Endodermal cell (in vitro differentiated cells): ENCODE results near the gene COL4A2. TPM values are rescaled to one million over a fixed set of nuclear protein-coding genes. Genes with fewer than 3 reads are reported as not detected.

Experiments used
- DNase-seq: peaks from one replicate; pipeline ENCODE4 v3.0.0-alpha.2; 2017
- H3K27ac ChIP-seq: 2 replicates; pipeline ENCODE4 v1.5.1; 2013; ENCODE audit warnings: mild to moderate bottlenecking, low read depth, low read length, moderate library complexity
- H3K27me3 ChIP-seq: 2 replicates; pipeline ENCODE4 v1.6.1; 2013; ENCODE audit warnings: mild to moderate bottlenecking, low read length, moderate library complexity; ENCODE audit not compliant: insufficient read depth, control insufficient read depth, poor library complexity, severe bottlenecking
- H3K36me3 ChIP-seq: 2 replicates; pipeline ENCODE4 v1.7.0; 2013; ENCODE audit warnings: mild to moderate bottlenecking, low read length, moderate library complexity; ENCODE audit not compliant: control insufficient read depth, insufficient read depth
- H3K4me1 ChIP-seq: one replicate; pipeline ENCODE4 v1.7.0; 2013; ENCODE audit warnings: low read length; ENCODE audit not compliant: control insufficient read depth, insufficient read depth
- H3K4me3 ChIP-seq: 2 replicates; pipeline ENCODE4 v1.5.1; 2013; ENCODE audit warnings: mild to moderate bottlenecking, low read length, moderate library complexity
- H3K9ac ChIP-seq: 2 replicates; pipeline ENCODE4 v1.6.1; 2013; ENCODE audit warnings: mild to moderate bottlenecking, low read length, moderate library complexity; ENCODE audit not compliant: poor library complexity, severe bottlenecking; ENCODE audit errors: extremely low read depth
- H3K9me3 ChIP-seq: 2 replicates; pipeline ENCODE4 v1.6.1; 2013; ENCODE audit warnings: mild to moderate bottlenecking, low read length, moderate library complexity; ENCODE audit not compliant: control insufficient read depth
- H3K27ac Mint-ChIP-seq: 2 replicates; pipeline ENCODE4 v1.8.0; 2020; ENCODE audit warnings: mixed read lengths
- H3K27me3 Mint-ChIP-seq: 2 replicates; pipeline ENCODE4 v1.8.0; 2021; ENCODE audit warnings: mild to moderate bottlenecking, mixed read lengths; ENCODE audit not compliant: insufficient read depth
- H3K36me3 Mint-ChIP-seq: 2 replicates; pipeline ENCODE4 v1.8.0; 2020; ENCODE audit warnings: low read depth, mixed read lengths
- H3K4me1 Mint-ChIP-seq: 2 replicates; pipeline ENCODE4 v1.8.0; 2020; ENCODE audit warnings: mixed read lengths
- H3K4me3 Mint-ChIP-seq: 2 replicates; pipeline ENCODE4 v1.8.0; 2020; ENCODE audit warnings: mild to moderate bottlenecking, moderate library complexity, mixed read lengths
- H3K9me3 Mint-ChIP-seq: 2 replicates; pipeline ENCODE4 v1.8.0; 2020; ENCODE audit warnings: mild to moderate bottlenecking, mixed read lengths
- WGBS, 2 experiments: methylation state at CpG; one replicate each; pipeline versions ENCODE4 v1.1.5 to v1.1.7; 2013; ENCODE audit warnings: missing lambda C conversion rate in 2 of 2, mixed read lengths in 1 of 2; ENCODE audit not compliant: insufficient coverage in 1 of 2, insufficient read length in 1 of 2; 5-methylcytosine and 5-hydroxymethylcytosine counted together
- total RNA-seq, 2 donors: library from RNA; stranded (reverse); fragmentation: NEBNext Ultra II Directional in 1 of 2; extraction: Animal tissue kit (Norgen Biotek cat#: 25700) in 1 of 2; gene quantifications; 2 replicates in 1 of 2; 3 replicates in 1 of 2; pipeline ENCODE4 v1.2.1, GENCODE V29; 2021
- TF ChIP-seq, protein P1 (sequence below): fragments of 200-600 bp; sonication (generic); conservative IDR thresholded peaks from 2 replicates; pipeline ENCODE4 v1.5.0; 2021; ENCODE audit warnings: antibody characterized with exemption, mild to moderate bottlenecking

Gene COL4A2
- total RNA-seq, 2 donors from 2014 or later = 388 to 398 TPM

DNA sequence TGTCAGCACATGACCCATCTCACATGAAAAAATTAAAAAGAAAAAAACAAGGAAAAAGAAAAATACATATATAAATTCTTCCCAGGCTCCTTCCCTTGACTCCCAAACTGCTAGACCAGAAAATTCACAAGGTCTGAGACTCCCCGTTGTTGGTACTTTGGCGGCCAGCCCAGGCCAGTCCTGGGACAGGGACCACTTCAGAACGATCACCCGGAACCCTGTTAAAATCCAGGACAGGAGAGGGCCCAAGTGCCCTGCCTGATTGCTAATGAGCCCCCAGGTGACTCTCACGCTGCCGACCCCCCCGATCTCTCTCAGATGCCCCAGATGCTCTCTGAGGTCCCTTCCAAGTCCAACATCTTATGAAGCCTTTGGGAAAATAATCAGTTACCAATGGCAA is 107.2 kb downstream of the COL4A2 start:
- Histone ChIP-seq H3K4me3 (no peak overlapping the region), H3K9ac (no peak overlapping the region), H3K27me3 (no peaks in the 10 kb centered on the region), H3K27ac (no peak overlapping the region), H3K36me3 (peaks cover 72% of the 10 kb centered on the region), H3K4me1 (peaks cover 14% of the 10 kb centered on the region), H3K9me3 (no peaks in the 10 kb centered on the region)
- WGBS, 2 experiments = 92 to 97% methylated on average over 6 to 7 of the region's 7 CpGs
- Mint-ChIP-seq H3K4me3 (no peak overlapping the region), H3K9me3 (no peaks in the 10 kb centered on the region), H3K4me1 (peaks cover 34% of the 10 kb centered on the region), H3K27ac (no peak overlapping the region), H3K36me3 (peaks cover 47% of the 10 kb centered on the region), H3K27me3 (no peaks in the 10 kb centered on the region)
- DNase-seq = no peak
- TF ChIP-seq, protein P1, sequence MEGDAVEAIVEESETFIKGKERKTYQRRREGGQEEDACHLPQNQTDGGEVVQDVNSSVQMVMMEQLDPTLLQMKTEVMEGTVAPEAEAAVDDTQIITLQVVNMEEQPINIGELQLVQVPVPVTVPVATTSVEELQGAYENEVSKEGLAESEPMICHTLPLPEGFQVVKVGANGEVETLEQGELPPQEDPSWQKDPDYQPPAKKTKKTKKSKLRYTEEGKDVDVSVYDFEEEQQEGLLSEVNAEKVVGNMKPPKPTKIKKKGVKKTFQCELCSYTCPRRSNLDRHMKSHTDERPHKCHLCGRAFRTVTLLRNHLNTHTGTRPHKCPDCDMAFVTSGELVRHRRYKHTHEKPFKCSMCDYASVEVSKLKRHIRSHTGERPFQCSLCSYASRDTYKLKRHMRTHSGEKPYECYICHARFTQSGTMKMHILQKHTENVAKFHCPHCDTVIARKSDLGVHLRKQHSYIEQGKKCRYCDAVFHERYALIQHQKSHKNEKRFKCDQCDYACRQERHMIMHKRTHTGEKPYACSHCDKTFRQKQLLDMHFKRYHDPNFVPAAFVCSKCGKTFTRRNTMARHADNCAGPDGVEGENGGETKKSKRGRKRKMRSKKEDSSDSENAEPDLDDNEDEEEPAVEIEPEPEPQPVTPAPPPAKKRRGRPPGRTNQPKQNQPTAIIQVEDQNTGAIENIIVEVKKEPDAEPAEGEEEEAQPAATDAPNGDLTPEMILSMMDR = no peak

DNA sequence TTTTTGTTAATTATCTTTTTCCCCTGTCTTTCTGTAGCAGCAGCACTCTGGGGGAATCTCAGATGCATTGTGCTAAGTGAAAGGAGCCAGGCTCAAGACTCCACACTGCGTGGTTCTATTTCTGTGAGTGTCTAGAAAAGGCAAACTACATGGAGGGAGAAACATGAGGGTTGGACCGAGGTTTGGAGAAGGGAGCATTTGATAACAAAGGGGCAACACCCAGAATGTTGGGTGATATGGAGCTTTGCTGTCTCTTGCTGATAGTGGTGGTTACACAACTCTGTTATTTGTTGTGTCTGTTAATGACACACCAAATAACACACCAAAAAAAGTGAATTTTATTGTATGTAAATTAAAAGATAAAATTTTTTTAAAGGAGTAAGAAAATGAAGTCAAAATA is 107.8 kb downstream of the COL4A2 start:
- DNase-seq = no peak
- Histone ChIP-seq H3K4me1 (peaks cover 14% of the 10 kb centered on the region), H3K9me3 (no peaks in the 10 kb centered on the region), H3K27me3 (no peaks in the 10 kb centered on the region), H3K9ac (no peak overlapping the region), H3K36me3 (peaks cover 72% of the 10 kb centered on the region), H3K4me3 (no peak overlapping the region), H3K27ac (no peak overlapping the region)
- no peaks in the 10 kb centered on the region for H3K9me3 Mint-ChIP-seq
- H3K36me3 Mint-ChIP-seq = peaks cover 44% of the 10 kb centered on the region
- peak overlapping the region; percentile 53 for H3K27ac Mint-ChIP-seq
- WGBS, 2 experiments = 78 to 90% methylated on average over 1 to 2 of the region's 2 CpGs
- peaks cover 34% of the 10 kb centered on the region for H3K4me1 Mint-ChIP-seq
- no peak overlapping the region for H3K4me3 Mint-ChIP-seq
- no peaks in the 10 kb centered on the region for H3K27me3 Mint-ChIP-seq
- TF ChIP-seq, protein P1 = no peak

DNA sequence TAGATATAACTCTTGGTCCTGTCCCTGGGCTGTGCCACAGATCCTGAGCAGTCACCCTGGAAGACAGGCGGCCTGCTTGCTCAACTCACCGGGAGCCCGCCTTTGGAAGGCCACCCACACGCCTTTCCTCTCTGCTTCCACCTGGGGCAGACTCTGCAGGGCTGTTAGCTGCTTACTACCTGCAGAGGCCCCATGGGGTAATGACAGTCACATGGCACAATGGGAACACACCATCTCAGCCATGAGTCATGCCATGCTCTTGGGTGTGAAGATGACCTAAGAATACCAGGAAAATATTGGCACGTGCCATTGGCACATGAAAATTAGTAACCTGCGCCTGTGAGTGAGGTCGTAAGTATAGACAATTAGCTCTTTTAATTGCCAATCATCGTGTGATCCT is 108.6 kb downstream of the COL4A2 start:
- no peaks in the 10 kb centered on the region for H3K9me3 Mint-ChIP-seq
- 94 to 96% methylated on average over 5 to 8 of the region's 8 CpGs for WGBS, 2 experiments
- no peak overlapping the region for H3K4me3 Mint-ChIP-seq
- Histone ChIP-seq H3K4me1 (peaks cover 14% of the 10 kb centered on the region), H3K36me3 (peaks cover 72% of the 10 kb centered on the region), H3K9ac (no peak overlapping the region), H3K4me3 (no peak overlapping the region), H3K27me3 (no peaks in the 10 kb centered on the region), H3K27ac (no peak overlapping the region), H3K9me3 (no peaks in the 10 kb centered on the region)
- no peaks in the 10 kb centered on the region for H3K27me3 Mint-ChIP-seq
- TF ChIP-seq, protein P1 = peak; percentile 41
- peak; percentile 80 for DNase-seq
- H3K4me1 Mint-ChIP-seq = peaks cover 34% of the 10 kb centered on the region
- peak overlapping the region; percentile 6 for H3K27ac Mint-ChIP-seq
- H3K36me3 Mint-ChIP-seq = peaks cover 48% of the 10 kb centered on the region
